ENCODE data around the gene ADAMTS12.

The ADAMTS12 gene

DNA sequence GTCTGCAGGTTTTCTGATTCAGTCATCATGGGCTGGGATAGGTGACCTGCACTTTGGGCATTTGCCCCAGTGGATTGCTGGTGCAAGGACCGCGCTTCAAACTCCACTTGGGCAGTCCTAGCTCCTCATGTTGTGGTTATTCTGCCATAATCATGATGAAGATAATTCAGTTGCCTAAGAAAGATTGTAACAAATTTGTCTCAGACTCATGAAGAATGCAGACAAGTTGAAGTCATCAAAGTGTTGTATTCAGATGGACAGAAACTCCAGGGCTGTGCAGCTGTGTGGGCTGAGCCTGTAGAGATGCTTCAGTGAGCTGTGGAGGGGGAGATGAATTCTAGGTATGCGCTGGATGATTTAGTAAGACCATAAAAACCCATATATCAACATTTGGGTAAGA lies 412.5 kb downstream of the ADAMTS12 start:
- no peak for DNase-seq (ENCODE audit: low read depth, low spot score)

GRCh38 chr5:33477816-33478215 lies 414.0 kb downstream of the ADAMTS12 start:
- no peak for DNase-seq (ENCODE audit: low read depth, low spot score)

DNA sequence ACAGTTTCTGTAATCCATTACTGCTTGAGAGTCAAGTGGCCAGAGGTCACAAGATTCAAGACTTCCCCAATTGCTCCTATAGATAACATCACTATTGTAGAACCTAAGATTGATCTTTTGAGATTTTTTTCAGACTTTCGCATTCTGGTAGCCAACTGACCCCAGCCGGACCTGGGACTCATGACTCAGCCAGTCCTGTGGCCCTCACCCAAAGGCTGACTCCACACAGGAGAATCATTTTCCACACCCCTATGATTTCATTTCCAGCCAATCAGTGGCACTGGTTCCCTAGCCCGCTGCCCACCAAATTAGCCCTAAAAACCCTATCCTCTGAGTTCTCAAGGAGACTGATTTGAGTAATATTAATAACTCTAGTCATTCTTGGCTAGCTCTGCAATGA lies 414.8 kb downstream of the ADAMTS12 start:
- DNase-seq (ENCODE audit: low read depth, low spot score) = no peak

GRCh38 chr5:33475706-33476105 lies 416.1 kb downstream of the ADAMTS12 start:
- DNase-seq (ENCODE audit: low read depth, low spot score) = no peak

DNA sequence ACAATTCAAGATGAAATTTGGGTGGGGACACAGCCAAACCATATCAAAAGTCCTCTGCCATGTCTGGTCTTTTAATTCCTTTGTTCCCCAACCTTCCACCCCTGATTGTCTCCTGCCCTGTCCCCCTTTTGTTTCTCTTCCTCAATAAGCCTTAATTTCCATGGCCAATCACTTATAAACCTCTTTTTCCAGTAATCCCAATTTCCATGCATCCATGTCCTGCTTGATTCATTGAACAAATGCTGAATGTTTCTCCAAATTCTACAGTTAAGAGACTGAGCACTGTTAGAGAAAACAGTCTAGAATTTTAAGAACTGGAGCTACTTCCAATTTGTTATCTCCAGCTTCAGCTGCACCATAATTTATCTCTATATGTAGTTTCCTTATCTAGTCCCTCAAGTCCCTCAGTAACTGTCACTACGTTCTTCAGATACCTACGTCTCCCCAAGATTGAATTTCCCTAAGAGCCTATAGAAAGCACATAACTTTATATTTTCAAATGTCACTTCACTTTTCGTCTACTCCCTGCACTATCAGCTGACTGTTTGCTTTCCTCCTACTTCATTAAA lies 416.8 kb downstream of the ADAMTS12 start:
- no peak for DNase-seq (ENCODE audit: low read depth, low spot score)

DNA sequence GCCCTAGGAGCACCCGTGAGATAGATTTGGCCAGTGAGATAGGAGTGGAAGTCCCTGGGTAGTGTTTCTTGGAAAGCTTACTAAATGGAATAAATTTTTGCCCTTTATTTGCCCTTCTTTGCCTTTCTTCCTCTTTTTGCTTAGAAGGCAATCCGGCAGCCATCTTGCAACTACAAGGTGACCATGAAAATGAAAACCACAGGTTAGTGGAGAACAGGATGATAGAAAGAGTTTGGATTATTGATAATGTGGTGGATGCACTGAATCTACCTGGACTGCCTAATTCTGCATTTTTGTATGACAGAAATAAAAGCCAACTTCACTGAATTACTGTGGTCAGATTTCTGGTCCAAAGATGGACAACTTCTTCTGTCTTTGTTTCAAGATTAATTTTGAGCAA lies 417.8 kb downstream of the ADAMTS12 start:
- DNase-seq (ENCODE audit: low read depth, low spot score) = no peak

Measured in brain pericyte (primary cell).